ENCODE results near the gene SPRR2D.

SPRR2D gene

GRCh38 chr1:153001382-153001781, 39.5 kb downstream of the SPRR2D start, which contains the start of gene SPRR3:
Gene SPRR3 (plus strand): TSS chr1:153001749. CDS start chr1:153003021, 1,272 bp downstream.
- DNase-seq, result no peak

GRCh38 chr1:153000294-153000693, 40.6 kb downstream of the SPRR2D start:
- no peak for DNase-seq

GRCh38 chr1:152999818-153000217, 41.1 kb downstream of the SPRR2D start:
- no peak for DNase-seq

- no peak for DNase-seq
Observed at GRCh38 chr1:152998476-152998875, 42.4 kb downstream of the SPRR2D start.

GRCh38 chr1:152997901-152998300, 43.0 kb downstream of the SPRR2D start:
- no peak for DNase-seq

- DNase-seq, result no peak
Observed at GRCh38 chr1:152996633-152997400, 44.1 kb downstream of the SPRR2D start.

GRCh38 chr1:152995842-152996241, 45.1 kb downstream of the SPRR2D start:
- DNase-seq, result no peak

- DNase-seq, result no peak
Observed at GRCh38 chr1:152993186-152993585, 47.7 kb downstream of the SPRR2D start.

Data from RPMI8226 (cell line).